MM.1S (cell line): ENCODE data around the gene C13orf46.

Source experiments
- CTCF ChIP-seq: fragments of 300-600 bp; sonication (generic); IDR thresholded peaks from 2 replicates; pipeline ENCODE4 v1.5.1; 2016; ENCODE audit warnings: antibody characterized with exemption, low read length, mixed read lengths
- EZH2 ChIP-seq: fragments of 300-600 bp; sonication (generic); optimal IDR thresholded peaks from 2 replicates; pipeline ENCODE3; 2017; ENCODE audit warnings: low read depth, mild to moderate bottlenecking, antibody characterized with exemption, low read length, mixed read lengths
- EZH2phosphoT487 ChIP-seq: fragments of 300-600 bp; sonication (generic); IDR thresholded peaks from 2 replicates; pipeline ENCODE4 v1.6.1; 2018; ENCODE audit warnings: antibody characterized with exemption, low read length

- TF ChIP-seq CTCF, result no peak
- TF ChIP-seq EZH2, result no peak
- no peak for TF ChIP-seq EZH2phosphoT487
These were observed 5.0 kb upstream of the C13orf46 start for GRCh38 chr13:113978741-113979481.
